DMS79 treated with DMSO at 0.1 percent for 48 hours (cell line): ENCODE measurements around the gene IL17RC.
"Not testable (repeated sequence)": the region's sequence is repeated elsewhere in the genome, so short reads cannot be mapped to it uniquely, and the experiment has no call there.

Experiments used
- DNase-seq: peaks from one replicate; lab custom pipeline; 2025; lab: John Stamatoyannopoulos, UW

Gene IL17RC

DNA sequence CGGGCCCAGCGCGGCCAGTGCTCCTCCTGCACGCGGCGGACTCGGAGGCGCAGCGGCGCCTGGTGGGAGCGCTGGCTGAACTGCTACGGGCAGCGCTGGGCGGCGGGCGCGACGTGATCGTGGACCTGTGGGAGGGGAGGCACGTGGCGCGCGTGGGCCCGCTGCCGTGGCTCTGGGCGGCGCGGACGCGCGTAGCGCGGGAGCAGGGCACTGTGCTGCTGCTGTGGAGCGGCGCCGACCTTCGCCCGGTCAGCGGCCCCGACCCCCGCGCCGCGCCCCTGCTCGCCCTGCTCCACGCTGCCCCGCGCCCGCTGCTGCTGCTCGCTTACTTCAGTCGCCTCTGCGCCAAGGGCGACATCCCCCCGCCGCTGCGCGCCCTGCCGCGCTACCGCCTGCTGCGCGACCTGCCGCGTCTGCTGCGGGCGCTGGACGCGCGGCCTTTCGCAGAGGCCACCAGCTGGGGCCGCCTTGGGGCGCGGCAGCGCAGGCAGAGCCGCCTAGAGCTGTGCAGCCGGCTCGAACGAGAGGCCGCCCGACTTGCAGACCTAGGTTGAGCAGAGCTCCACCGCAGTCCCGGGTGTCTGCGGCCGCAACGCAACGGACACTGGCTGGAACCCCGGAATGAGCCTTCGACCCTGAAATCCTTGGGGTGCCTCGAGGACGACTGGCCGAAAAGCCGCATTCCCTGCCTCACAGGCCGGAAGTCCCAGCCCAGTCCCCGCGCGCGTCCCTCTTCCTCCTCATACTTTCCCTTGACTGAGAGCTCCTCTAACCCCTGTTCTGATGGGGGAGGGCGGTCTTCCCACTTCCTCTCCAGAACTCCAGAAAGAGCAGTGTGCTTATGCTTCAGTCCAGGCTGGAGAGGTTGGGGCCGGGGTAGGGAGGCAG, 1.4 kb upstream of the IL17RC start:
- DNase-seq, result peak; percentile 19

DNA sequence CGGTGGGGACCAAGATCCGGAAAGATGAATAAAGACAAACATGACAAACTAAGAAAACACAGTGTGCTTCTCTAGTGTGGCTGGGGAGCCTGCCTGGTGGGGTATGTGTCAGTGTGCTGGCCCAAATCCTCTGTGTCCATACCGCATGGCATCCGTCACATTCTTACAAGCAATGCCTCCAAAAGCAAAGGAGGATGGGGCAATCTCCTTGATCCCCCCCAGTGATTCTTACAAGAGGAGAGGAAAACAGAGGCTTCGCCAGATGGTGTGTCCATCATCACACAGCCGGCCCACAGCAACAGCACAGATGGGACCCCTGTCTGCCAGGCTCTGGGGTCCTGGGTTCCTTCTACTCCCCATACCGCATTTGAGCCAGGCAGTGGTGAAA, 558 bp upstream of the IL17RC start:
- DNase-seq, result no peak

DNA sequence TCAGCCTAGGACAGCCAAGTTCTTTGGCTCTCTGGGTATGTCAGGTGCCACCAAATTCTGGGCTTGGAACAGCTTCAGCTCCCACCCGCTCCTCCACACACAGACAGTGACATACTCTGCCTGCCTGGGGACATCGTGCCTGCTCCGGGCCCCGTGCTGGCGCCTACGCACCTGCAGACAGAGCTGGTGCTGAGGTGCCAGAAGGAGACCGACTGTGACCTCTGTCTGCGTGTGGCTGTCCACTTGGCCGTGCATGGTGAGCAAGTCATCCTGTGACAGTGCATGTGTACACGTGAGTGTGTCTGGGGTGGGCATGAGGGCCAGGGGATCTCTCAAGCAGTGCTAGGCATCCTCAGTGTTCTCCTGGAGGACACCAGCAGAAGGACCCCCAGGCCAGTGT, 922 bp downstream of the IL17RC start:
- DNase-seq, result no peak

DNA sequence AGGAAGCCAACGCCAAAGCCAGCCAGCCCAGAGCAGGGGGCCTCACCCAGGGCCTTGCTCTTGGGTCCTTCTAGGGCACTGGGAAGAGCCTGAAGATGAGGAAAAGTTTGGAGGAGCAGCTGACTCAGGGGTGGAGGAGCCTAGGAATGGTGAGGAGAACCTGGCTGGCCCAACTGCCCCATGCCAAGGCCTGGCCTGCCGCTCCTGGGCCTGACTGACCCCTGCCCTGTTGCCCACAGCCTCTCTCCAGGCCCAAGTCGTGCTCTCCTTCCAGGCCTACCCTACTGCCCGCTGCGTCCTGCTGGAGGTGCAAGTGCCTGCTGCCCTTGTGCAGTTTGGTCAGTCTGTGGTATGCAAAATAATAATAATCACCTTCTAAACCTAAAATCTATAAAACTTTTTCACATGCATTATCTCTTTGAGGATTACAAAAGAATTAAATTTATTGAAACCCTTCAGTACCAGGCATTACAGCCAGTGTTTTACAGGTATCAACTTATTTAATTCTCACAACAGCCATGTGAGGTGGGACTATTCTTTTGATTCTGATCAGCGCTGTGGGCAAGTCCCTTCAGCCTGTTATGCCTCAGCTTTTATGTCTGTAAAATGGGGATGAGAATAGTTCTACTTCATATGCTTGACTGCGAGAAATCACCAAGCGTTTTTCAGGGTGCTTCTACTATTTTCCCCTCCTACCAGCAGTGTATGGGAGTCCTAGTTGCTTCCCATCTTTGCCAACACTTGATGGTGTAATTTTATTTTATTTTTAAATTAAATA, 1.6 kb downstream of the IL17RC start:
- no peak for DNase-seq

DNA sequence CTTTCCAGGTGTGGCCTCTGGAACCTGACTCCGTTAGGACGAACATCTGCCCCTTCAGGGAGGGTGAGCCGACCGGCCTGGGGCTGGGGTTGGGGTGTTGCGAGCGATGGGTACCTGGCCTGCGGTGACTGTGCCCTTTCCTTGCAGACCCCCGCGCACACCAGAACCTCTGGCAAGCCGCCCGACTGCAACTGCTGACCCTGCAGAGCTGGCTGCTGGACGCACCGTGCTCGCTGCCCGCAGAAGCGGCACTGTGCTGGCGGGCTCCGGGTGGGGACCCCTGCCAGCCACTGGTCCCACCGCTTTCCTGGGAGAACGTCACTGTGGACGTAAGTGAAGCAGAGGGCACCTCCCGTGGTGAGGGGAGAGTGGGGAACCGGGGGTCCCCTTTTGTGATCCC, 11.3 kb downstream of the IL17RC start:
- DNase-seq, result no peak

DNA sequence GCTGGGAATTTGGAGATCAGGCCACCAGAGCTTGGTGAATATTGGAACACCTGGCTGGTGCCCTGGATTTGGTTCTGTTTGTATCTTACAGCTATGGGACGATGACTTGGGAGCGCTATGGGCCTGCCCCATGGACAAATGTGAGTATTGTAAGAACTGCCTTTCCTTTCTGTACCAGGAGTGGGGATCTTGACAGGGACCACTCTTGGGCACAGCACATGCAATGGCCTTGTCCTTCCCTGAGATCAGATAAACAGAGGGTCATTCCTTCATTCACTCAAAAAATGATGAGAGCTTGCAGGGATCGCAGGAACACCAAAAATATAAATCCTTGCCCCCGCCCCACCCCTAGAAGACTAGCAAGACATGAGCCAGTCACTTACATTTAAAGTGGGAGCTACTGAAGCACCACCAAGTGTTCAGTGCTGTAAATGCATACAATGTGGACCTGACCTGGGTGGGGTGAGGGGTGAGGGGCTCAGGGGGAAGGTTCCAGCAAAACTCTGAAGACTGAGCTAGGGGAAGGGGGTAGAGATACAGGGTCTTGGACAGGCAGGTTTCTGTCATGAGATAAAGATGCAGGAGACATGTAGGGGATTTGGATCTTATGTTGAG, 14.0 kb downstream of the IL17RC start:
- no peak for DNase-seq

DNA sequence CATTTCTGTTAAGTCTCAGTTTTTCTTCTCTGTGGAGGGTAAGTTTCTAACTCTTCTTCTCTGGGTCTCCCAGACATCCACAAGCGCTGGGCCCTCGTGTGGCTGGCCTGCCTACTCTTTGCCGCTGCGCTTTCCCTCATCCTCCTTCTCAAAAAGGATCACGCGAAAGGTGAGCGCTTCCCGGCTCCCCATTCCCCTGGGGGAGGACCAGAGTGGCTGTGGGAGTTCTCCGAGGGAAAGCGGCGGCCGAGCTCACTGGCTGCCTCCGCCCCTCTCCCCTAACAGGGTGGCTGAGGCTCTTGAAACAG, 15.6 kb downstream of the IL17RC start:
- DNase-seq, result no peak

DNA sequence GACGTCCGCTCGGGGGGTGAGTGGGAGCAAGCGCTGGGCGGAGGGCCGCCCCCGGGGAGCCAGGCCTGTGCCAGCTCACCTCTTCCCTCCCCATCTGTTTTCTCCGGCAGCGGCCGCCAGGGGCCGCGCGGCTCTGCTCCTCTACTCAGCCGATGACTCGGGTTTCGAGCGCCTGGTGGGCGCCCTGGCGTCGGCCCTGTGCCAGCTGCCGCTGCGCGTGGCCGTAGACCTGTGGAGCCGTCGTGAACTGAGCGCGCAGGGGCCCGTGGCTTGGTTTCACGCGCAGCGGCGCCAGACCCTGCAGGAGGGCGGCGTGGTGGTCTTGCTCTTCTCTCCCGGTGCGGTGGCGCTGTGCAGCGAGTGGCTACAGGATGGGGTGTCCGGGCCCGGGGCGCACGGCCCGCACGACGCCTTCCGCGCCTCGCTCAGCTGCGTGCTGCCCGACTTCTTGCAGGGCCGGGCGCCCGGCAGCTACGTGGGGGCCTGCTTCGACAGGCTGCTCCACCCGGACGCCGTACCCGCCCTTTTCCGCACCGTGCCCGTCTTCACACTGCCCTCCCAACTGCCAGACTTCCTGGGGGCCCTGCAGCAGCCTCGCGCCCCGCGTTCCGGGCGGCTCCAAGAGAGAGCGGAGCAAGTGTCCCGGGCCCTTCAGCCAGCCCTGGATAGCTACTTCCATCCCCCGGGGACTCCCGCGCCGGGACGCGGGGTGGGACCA, 16.1 kb downstream of the IL17RC start:
- DNase-seq, result peak; percentile 38

DNA sequence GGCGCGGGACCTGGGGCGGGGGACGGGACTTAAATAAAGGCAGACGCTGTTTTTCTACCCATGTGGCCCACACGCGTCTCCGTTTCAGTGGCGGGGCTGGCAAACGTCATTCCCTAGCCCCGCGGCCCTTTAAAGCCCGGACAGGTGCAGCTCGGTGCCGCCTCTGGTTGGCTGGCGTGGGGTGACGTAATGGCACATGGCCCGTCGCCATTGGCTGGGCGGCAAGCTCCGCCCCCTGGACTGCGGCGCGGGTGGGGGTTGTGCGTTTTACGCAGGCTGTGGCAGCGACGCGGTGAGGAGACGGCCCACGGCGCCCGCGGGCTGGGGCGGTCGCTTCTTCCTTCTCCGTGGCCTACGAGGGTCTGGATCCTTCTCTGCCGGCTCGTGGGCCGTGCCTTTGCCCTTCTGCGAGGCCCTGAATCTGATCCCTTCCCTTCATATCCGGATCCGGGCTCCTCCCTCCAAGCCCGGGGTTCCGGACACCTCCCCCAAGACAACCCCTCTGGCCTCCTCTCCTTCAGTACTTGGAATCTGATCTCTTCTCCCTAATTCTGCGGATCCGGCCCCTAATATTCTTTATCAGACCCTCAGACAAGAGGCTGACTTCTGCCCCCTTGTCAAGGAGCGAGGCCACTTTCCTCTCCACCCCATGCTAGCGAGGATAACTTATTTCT, 16.8 kb downstream of the IL17RC start, which contains the start of gene CRELD1:
Gene CRELD1, plus strand, starts transcription at position 274 of the 674 bp plus-strand sequence. CDS start 605 bp downstream, outside the sequence.
- peak; percentile 66 for DNase-seq

DNA sequence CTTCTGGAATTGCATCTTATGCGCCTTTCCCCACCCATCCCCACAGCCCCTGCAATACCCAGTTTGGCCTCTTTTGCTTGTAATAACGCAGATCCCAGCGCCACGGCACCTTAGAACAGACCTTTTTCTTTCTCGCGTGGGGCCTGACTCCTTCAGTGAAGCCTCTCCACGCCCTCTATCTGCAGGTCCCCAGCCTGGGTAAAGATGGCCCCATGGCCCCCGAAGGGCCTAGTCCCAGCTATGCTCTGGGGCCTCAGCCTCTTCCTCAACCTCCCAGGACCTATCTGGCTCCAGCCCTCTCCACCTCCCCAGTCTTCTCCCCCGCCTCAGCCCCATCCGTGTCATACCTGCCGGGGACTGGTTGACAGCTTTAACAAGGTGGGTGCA, 17.3 kb downstream of the IL17RC start:
- no peak for DNase-seq

DNA sequence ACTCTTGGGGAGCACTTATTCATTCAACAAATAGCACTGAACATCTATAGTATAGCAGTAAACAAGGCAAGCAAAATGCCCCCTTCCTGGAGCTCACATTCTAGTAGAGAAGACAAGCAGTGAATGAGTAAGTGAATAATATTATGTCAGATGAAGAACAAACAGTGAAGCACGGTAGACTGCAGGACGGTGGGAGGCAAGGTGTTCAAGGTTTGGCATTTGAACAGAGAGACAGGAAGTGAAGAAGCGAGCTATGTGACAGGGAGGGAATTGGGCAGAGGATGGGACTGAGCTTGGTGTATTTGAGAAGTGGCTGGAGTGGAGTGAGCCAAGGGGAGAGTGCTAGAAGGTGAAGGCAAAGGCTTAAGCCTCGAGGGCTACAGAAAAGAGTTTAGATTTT, 18.1 kb downstream of the IL17RC start:
- DNase-seq, result no peak

DNA sequence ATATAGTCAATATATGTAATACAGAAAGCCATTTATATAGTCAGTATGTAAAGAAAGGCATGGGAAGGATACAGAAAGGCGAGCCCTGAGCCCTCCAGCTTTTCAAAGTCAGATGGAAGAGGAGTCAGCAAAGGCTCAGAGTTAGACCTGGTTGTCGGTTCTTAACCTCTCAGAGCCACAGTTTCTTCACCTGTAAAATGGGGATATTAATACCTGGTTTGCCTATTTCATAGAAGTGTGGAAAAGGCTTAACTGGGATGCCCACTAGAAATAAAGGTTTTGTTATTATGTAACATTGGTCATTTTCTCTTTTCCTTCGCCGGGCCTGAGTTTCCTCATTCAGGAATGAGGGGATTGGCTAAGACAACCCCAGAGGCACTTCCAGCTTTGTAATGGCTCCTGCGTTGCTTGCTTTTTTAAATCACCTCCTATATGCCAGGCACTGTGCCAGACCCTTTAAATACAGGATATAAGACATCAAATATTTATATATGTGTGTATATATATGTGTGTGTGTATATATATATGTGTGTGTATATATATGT, 19.1 kb downstream of the IL17RC start:
- no peak for DNase-seq

DNA sequence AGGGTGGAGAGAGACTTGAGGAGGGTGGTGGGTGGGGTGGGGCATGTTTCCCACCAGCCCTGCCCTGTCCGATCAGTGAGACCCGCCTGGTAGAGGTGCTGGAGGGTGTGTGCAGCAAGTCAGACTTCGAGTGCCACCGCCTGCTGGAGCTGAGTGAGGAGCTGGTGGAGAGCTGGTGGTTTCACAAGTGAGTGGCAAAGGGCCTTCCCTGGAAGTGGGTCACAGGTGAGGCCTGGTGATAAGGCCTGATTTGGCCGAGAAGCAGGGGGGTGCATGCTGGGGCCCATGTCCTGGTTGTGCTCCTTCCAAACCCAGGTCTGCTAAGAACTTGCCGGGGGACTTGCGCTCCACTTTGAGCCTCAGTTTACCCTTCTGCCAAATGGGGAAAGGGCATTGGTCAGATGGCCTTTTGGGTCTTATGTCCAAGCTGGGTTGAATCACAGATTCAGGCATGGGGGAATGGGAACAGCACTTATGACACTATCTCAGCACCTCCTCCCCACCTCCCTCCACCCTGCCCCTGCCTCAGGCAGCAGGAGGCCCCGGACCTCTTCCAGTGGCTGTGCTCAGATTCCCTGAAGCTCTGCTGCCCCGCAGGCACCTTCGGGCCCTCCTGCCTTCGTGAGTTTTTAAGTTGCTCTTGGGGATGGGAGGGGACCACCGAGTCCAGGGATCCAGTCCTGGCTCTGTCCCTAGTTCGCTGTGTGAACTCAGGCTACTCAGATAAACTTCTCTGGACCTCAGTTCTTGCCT, 20.8 kb downstream of the IL17RC start:
- no peak for DNase-seq

DNA sequence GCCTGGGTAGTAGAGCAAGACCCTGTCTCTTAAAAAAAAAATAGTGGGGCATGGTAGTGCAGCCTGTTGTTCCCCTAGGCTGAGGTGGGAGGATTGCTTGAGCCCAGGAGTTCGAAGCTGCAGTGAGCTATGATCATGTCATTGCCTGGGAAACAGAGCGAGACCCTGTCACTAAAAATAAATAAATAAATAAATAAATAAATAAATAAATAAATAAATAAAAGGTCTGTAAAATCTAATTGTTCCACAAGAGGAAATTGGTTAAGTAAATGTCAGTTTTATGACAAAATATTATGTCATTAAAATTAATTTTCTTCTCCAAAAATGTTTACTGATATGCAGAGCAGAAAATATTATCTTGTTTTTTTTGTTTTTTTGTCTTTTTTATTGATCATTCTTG, 22.1 kb downstream of the IL17RC start:
- DNase-seq, result no peak

DNA sequence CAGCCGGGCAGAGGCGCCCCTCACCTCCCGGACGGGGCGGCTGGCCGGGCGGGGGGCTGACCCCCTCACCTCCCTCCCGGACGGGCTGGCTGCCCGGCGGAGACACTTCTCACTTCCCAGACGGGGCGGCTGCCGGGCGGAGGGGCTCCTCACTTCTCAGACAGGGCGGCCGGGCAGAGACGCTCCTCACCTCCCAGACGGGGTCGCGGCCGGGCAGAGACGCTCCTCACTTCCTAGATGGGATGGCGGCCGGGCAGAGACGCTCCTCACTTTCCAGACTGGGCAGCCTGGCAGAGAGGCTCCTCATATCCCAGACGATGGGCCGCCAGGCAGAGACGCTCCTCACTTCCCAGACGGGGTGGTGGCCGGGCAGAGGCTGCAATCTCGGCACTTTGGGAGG, 23.0 kb downstream of the IL17RC start:
- not testable (repeated sequence) for DNase-seq

DNA sequence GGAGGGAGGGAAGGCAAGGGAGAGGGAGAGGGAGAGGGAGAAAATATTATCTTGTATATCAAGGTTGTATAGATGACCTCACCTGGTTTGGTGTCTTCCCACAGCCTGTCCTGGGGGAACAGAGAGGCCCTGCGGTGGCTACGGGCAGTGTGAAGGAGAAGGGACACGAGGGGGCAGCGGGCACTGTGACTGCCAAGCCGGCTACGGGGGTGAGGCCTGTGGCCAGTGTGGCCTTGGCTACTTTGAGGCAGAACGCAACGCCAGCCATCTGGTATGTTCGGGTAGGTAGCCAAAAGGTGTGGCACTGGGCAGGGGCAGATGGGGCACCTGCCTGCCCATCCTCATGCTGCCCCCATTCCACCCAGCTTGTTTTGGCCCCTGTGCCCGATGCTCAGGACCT, 23.8 kb downstream of the IL17RC start:
- no peak for DNase-seq

DNA sequence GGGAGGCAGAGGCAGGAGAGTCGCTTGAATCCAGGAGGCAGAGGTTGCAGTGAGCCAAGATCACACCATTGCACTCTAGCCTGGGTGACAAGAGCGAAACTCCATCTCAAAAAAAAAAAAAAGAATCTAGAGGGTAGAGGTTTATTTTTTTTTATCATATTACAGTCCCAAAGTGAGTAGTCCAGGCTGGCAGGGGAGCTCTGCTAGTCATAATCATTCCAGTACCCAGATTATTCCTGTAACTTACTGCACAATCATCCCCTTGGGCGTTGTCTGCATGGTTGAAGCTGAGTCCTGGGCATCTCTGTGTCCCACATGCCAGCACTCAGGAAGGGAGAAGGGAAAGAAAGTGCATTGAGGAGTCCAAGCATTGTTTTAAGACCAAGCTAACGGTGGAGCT, 25.3 kb downstream of the IL17RC start:
- no peak for DNase-seq

DNA sequence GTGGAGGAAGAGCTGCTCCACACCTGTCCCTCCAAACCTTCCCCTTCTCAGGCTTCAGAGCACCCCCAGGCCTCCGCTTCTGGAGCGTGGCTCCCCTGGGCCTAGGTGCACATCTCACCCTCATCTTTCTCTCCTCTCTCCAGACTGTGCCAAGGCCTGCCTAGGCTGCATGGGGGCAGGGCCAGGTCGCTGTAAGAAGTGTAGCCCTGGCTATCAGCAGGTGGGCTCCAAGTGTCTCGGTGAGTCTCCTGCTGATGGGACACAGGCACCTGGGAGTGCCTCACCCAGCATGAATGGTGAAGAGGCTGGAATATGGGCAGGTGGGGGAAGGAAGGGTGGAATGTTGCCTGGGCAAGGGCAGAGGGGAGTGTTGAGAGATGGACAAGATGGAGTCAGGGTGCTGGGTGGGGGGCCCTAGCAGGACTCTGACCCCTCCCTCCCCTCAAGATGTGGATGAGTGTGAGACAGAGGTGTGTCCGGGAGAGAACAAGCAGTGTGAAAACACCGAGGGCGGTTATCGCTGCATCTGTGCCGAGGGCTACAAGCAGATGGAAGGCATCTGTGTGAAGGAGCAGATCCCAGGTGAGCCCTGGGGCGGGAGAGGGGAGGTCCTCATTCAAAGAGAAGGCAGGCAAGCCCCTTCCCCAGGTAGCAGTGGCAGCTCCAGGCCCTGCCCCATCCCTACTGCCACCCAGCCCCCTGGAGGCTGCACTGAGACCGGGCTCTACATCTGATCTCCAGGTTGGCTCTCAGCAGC, 26.2 kb downstream of the IL17RC start:
- DNase-seq, result no peak

DNA sequence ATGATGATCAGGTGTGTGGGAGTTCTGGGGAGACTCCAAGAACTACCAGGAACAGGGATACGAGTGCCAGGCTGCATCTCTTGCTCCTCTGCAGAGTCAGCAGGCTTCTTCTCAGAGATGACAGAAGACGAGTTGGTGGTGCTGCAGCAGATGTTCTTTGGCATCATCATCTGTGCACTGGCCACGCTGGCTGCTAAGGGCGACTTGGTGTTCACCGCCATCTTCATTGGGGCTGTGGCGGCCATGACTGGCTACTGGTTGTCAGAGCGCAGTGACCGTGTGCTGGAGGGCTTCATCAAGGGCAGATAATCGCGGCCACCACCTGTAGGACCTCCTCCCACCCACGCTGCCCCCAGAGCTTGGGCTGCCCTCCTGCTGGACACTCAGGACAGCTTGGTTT, 27.4 kb downstream of the IL17RC start:
- no peak for DNase-seq

DNA sequence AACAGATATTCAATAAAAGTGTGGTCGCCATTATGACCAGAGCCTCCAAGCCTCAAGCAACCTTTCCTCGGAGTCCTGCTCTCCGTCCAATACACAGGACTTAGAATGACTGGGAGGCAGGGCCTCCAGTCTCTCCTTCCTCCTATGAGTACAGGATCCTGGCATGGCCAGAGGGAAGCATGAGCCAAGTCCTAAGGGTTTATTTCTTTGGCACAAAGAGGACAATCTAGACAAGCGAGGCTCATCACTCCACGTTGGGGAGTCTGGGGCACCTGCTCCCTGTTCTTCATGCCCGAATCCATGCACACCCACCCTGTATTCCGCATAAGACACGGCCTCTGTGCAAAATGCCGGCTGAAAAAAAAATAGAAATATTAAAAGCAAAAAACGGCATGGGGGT, 28.5 kb downstream of the IL17RC start:
- DNase-seq, result no peak
